WTC11 (cell line): ENCODE data around the gene SAP130. TPM values are rescaled to one million over a fixed set of nuclear protein-coding genes. Genes with fewer than 3 reads are reported as not detected.

Source experiments
- ATAC-seq: fragments of 200-7000 bp; cut with Tn5 transposase; 2 replicates; pipeline ENCODE4 v1.10.0; 2021; ENCODE audit warnings: mild to moderate bottlenecking, moderate library complexity
- CTCF ChIA-PET: fragments of 300-600 bp; sonication (Branson Sonifier 250); formaldehyde crosslinking; loops from one replicate; lab custom pipeline; 2021; ENCODE audit warnings: antibody characterized with exemption; lab: Charles Lee
- POLR2A ChIA-PET: fragments of 350-600 bp; sonication (Branson Sonifier 250); formaldehyde crosslinking; loops from one replicate; lab custom pipeline; 2021; ENCODE audit warnings: antibody characterized with exemption; lab: Charles Lee
- DNase-seq: peaks from one replicate; pipeline ENCODE4 v3.0.0; 2021; ENCODE audit warnings: low spot score
- H3K27ac Mint-ChIP-seq: 2 replicates; pipeline ENCODE4 v1.8.0; 2021; ENCODE audit warnings: mixed read lengths
- H3K27me3 Mint-ChIP-seq: 2 replicates; pipeline ENCODE4 v1.8.0; 2021; ENCODE audit warnings: low read depth, mild to moderate bottlenecking, moderate library complexity, mixed read lengths
- H3K36me3 Mint-ChIP-seq: 2 replicates; pipeline ENCODE4 v1.8.0; 2021; ENCODE audit warnings: mixed read lengths
- H3K4me1 Mint-ChIP-seq: 2 replicates; pipeline ENCODE4 v1.8.0; 2022; ENCODE audit warnings: mixed read lengths
- H3K4me3 Mint-ChIP-seq: 2 replicates; pipeline ENCODE4 v1.8.0; 2021; ENCODE audit warnings: mild to moderate bottlenecking, moderate library complexity, mixed read lengths
- H3K9me3 Mint-ChIP-seq: 2 replicates; pipeline ENCODE4 v1.8.0; 2021; ENCODE audit warnings: mixed read lengths
- ARID4B ChIP-seq: sonication (generic); formaldehyde crosslinking; IDR thresholded peaks from 2 replicates; pipeline ENCODE4 v1.8.0; 2023; ENCODE audit warnings: missing genetic modification reagents, mild to moderate bottlenecking, borderline replicate concordance
- ATF6 ChIP-seq: sonication (generic); formaldehyde crosslinking; IDR thresholded peaks from 2 replicates; pipeline ENCODE4 v1.8.1; 2023; ENCODE audit warnings: mild to moderate bottlenecking, missing genetic modification reagents
- CBFB ChIP-seq: sonication (generic); formaldehyde crosslinking; IDR thresholded peaks from 2 replicates; pipeline ENCODE4 v1.8.1; 2022; ENCODE audit warnings: mild to moderate bottlenecking, low read depth, missing genetic modification reagents
- E2F1 ChIP-seq: sonication (generic); formaldehyde crosslinking; IDR thresholded peaks from 2 replicates; pipeline ENCODE4 v1.8.0; 2022; ENCODE audit warnings: mild to moderate bottlenecking, missing genetic modification reagents
- FOXJ3 ChIP-seq: sonication (generic); formaldehyde crosslinking; IDR thresholded peaks from 2 replicates; pipeline ENCODE4 v1.9.0; 2021; ENCODE audit warnings: missing genetic modification reagents, mild to moderate bottlenecking, borderline replicate concordance
- IRF2 ChIP-seq: sonication (generic); formaldehyde crosslinking; IDR thresholded peaks from 2 replicates; pipeline ENCODE4 v1.8.0; 2022; ENCODE audit warnings: low read depth, missing genetic modification reagents, borderline replicate concordance
- MLX ChIP-seq: sonication (generic); formaldehyde crosslinking; IDR thresholded peaks from 2 replicates; pipeline ENCODE4 v1.8.1; 2023; ENCODE audit warnings: mild to moderate bottlenecking, missing genetic modification reagents, moderate library complexity
- RORB ChIP-seq: fragments of 250-450 bp; sonication (Bioruptor Pico); IDR thresholded peaks from 2 replicates; pipeline ENCODE4 v1.9.0; 2021; ENCODE audit warnings: mild to moderate bottlenecking
- TCF7 ChIP-seq: sonication (generic); formaldehyde crosslinking; IDR thresholded peaks from 2 replicates; pipeline ENCODE4 v1.8.0; 2022; ENCODE audit warnings: mild to moderate bottlenecking, low read depth, missing genetic modification reagents, moderate library complexity
- ZBTB21 ChIP-seq: sonication (generic); formaldehyde crosslinking; IDR thresholded peaks from 2 replicates; pipeline ENCODE4 v1.8.1; 2023; ENCODE audit warnings: mild to moderate bottlenecking, missing genetic modification reagents, borderline replicate concordance
- ZNF121 ChIP-seq: sonication (generic); formaldehyde crosslinking; IDR thresholded peaks from 2 replicates; pipeline ENCODE4 v1.8.0; 2023; ENCODE audit warnings: missing genetic modification reagents
- ZNF263 ChIP-seq: sonication (generic); formaldehyde crosslinking; IDR thresholded peaks from 2 replicates; pipeline ENCODE4 v1.8.1; 2022; ENCODE audit warnings: low read depth, mild to moderate bottlenecking, moderate library complexity, missing genetic modification reagents
- ZNF317 ChIP-seq: sonication (generic); formaldehyde crosslinking; IDR thresholded peaks from 2 replicates; pipeline ENCODE4 v1.8.1; 2023; ENCODE audit warnings: low read depth, mild to moderate bottlenecking, moderate library complexity, missing genetic modification reagents, borderline replicate concordance
- total RNA-seq: library from RNA; stranded (reverse); gene quantifications from 3 replicates; pipeline ENCODE4 v1.2.3, GENCODE V29; 2021
- TF ChIP-seq, protein P1 (sequence below): sonication (generic); formaldehyde crosslinking; IDR thresholded peaks from 2 replicates; pipeline ENCODE4 v1.8.0; 2022; ENCODE audit warnings: missing genetic modification reagents
- TF ChIP-seq, protein P2 (sequence below): sonication (generic); formaldehyde crosslinking; IDR thresholded peaks from 2 replicates; pipeline ENCODE4 v1.8.1; 2023; ENCODE audit warnings: mild to moderate bottlenecking, missing genetic modification reagents, borderline replicate concordance

SAP130 gene
- total RNA-seq, 1 experiment from 2014 or later = 45.6 TPM

DNA sequence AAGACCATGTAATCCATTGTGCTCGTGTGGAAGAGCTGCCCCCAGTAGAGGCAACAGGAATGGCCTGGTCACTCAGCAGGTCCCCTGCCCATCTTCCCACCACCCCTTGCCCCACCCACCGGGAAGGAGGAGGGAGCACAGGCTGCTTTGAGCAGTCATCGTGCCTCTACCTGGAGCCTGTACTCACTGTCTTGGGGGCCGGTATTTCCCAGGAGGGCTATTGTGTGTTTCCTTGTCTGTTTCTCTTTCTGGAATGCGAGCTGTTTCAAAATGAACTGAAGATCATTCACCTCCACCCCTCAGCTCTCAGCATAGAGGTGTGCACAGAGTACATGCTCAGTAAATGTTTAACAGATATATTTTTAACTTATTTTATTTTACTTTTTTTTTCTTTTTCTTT lies 134.4 kb downstream of the SAP130 start (continued):
- TF ChIP-seq ZBTB21 (no peak), ZNF317 (CRISPR knock-in tag) (no peak), FOXJ3 (CRISPR knock-in tag) (no peak), CBFB (no peak), ARID4B (CRISPR knock-in tag) (no peak)
- TF ChIP-seq, protein P1, sequence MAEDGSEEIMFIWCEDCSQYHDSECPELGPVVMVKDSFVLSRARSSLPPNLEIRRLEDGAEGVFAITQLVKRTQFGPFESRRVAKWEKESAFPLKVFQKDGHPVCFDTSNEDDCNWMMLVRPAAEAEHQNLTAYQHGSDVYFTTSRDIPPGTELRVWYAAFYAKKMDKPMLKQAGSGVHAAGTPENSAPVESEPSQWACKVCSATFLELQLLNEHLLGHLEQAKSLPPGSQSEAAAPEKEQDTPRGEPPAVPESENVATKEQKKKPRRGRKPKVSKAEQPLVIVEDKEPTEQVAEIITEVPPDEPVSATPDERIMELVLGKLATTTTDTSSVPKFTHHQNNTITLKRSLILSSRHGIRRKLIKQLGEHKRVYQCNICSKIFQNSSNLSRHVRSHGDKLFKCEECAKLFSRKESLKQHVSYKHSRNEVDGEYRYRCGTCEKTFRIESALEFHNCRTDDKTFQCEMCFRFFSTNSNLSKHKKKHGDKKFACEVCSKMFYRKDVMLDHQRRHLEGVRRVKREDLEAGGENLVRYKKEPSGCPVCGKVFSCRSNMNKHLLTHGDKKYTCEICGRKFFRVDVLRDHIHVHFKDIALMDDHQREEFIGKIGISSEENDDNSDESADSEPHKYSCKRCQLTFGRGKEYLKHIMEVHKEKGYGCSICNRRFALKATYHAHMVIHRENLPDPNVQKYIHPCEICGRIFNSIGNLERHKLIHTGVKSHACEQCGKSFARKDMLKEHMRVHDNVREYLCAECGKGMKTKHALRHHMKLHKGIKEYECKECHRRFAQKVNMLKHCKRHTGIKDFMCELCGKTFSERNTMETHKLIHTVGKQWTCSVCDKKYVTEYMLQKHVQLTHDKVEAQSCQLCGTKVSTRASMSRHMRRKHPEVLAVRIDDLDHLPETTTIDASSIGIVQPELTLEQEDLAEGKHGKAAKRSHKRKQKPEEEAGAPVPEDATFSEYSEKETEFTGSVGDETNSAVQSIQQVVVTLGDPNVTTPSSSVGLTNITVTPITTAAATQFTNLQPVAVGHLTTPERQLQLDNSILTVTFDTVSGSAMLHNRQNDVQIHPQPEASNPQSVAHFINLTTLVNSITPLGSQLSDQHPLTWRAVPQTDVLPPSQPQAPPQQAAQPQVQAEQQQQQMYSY = no peak

GRCh38 chr2:127893033-127893432 lies 134.8 kb downstream of the SAP130 start:
- Mint-ChIP-seq H3K9me3 (peaks cover 3% of the 10 kb centered on the region; the same call in 1 of the 2 replicates), H3K36me3 (peaks cover 2% of the 10 kb centered on the region; the same call in 1 of the 2 replicates), H3K4me3 (no peak overlapping the region), H3K27me3 (no peaks in the 10 kb centered on the region), H3K27ac (peak overlapping the region; percentile 22; the same call in 1 of the 2 replicates), H3K4me1 (peaks cover 18% of the 10 kb centered on the region)
- ATAC-seq = peak; percentile 18; the same call in 1 of the 2 replicates
- DNase-seq = no peak
- CTCF ChIA-PET = interaction anchor here (1.0 kb wide), 1 partner anchor 16 kb away, joined by 4 read pairs; no protein-coding TSS in a partner anchor
- POLR2A ChIA-PET = interaction anchor here (1.5 kb wide), 1 partner anchor 33 kb away, joined by 3 read pairs; no protein-coding TSS in a partner anchor
- TF ChIP-seq IRF2 (CRISPR knock-in tag) (no peak), ZNF263 (no peak), FOXJ3 (CRISPR knock-in tag) (no peak), RORB (CRISPR knock-in tag) (no peak), E2F1 (CRISPR knock-in tag) (no peak), ZNF121 (CRISPR knock-in tag) (no peak), ATF6 (CRISPR knock-in tag) (no peak), TCF7 (no peak), MLX (no peak)
- TF ChIP-seq, protein P2, sequence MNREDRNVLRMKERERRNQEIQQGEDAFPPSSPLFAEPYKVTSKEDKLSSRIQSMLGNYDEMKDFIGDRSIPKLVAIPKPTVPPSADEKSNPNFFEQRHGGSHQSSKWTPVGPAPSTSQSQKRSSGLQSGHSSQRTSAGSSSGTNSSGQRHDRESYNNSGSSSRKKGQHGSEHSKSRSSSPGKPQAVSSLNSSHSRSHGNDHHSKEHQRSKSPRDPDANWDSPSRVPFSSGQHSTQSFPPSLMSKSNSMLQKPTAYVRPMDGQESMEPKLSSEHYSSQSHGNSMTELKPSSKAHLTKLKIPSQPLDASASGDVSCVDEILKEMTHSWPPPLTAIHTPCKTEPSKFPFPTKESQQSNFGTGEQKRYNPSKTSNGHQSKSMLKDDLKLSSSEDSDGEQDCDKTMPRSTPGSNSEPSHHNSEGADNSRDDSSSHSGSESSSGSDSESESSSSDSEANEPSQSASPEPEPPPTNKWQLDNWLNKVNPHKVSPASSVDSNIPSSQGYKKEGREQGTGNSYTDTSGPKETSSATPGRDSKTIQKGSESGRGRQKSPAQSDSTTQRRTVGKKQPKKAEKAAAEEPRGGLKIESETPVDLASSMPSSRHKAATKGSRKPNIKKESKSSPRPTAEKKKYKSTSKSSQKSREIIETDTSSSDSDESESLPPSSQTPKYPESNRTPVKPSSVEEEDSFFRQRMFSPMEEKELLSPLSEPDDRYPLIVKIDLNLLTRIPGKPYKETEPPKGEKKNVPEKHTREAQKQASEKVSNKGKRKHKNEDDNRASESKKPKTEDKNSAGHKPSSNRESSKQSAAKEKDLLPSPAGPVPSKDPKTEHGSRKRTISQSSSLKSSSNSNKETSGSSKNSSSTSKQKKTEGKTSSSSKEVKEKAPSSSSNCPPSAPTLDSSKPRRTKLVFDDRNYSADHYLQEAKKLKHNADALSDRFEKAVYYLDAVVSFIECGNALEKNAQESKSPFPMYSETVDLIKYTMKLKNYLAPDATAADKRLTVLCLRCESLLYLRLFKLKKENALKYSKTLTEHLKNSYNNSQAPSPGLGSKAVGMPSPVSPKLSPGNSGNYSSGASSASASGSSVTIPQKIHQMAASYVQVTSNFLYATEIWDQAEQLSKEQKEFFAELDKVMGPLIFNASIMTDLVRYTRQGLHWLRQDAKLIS (CRISPR knock-in tag) = no peak
- TF ChIP-seq, protein P1 = no peak
